ENCODE results near the gene MACROH2A2.

DNA sequence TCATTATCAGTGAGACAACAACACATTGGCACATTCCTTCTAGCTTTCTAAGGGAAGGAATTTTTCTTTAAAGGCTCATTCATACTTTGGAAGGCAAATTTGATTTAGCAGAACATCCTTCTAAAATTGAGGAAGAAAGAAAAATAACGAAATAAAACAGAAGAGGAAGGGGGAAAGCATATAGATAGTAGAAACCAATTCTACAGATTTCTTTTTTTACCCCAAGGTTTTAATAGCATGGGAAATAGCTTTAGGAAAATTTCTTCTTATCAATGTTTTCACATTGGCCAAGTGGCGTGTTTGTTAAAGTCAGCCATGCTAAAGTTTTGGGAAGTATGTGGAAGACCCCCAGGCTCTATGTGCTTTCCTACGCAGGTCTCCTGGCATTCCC lies 35.7 kb downstream of the MACROH2A2 start:
- TF ChIP-seq, protein P1, sequence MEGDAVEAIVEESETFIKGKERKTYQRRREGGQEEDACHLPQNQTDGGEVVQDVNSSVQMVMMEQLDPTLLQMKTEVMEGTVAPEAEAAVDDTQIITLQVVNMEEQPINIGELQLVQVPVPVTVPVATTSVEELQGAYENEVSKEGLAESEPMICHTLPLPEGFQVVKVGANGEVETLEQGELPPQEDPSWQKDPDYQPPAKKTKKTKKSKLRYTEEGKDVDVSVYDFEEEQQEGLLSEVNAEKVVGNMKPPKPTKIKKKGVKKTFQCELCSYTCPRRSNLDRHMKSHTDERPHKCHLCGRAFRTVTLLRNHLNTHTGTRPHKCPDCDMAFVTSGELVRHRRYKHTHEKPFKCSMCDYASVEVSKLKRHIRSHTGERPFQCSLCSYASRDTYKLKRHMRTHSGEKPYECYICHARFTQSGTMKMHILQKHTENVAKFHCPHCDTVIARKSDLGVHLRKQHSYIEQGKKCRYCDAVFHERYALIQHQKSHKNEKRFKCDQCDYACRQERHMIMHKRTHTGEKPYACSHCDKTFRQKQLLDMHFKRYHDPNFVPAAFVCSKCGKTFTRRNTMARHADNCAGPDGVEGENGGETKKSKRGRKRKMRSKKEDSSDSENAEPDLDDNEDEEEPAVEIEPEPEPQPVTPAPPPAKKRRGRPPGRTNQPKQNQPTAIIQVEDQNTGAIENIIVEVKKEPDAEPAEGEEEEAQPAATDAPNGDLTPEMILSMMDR (conservative IDR thresholded peaks at IDR 0.05 in 1 of 2, IDR thresholded peaks at IDR 0.05 in 1 of 2; ENCODE audit: extremely low read depth in 1 of 2, insufficient read depth in 1 of 2, low read depth in 1 of 2, low read length in 2 of 2) = no peak
- TF ChIP-seq EZH2 (IDR thresholded peaks at IDR 0.05; ENCODE audit: borderline replicate concordance, low read length) = no peak

Measured in mammary epithelial cell (primary cell).